Activated T-cell treated with anti-CD3 and anti-CD28 coated beads, Interleukin-2, amount 50 U/mL, for 24 hours (primary cell): ENCODE data around the gene TRABD2B.

ENCODE experiments used
- DNase-seq: peaks from one replicate; pipeline ENCODE4 v3.0.0-alpha.2; 2020
- H3K27ac Mint-ChIP-seq: 2 replicates; pipeline ENCODE4 v1.8.0; 2020; ENCODE audit warnings: mild to moderate bottlenecking, mixed read lengths
- H3K27me3 Mint-ChIP-seq: 2 replicates; pipeline ENCODE4 v1.8.0; 2020; ENCODE audit warnings: mixed read lengths
- H3K36me3 Mint-ChIP-seq: 2 replicates; pipeline ENCODE4 v1.8.0; 2020; ENCODE audit warnings: low read depth, mixed read lengths
- H3K4me1 Mint-ChIP-seq: 2 replicates; pipeline ENCODE4 v1.8.0; 2020; ENCODE audit warnings: low read depth, mixed read lengths
- H3K4me3 Mint-ChIP-seq: 2 replicates; pipeline ENCODE4 v1.8.0; 2020; ENCODE audit warnings: mild to moderate bottlenecking, moderate library complexity, mixed read lengths
- H3K9me3 Mint-ChIP-seq: 2 replicates; pipeline ENCODE4 v1.8.0; 2020; ENCODE audit warnings: mixed read lengths

Gene TRABD2B

GRCh38 chr1:47853852-47854251 is 143.3 kb downstream of the TRABD2B start:
- H3K27me3 Mint-ChIP-seq, result no peaks in the 10 kb centered on the region

GRCh38 chr1:47853059-47853458 is 144.1 kb downstream of the TRABD2B start:
- H3K9me3 Mint-ChIP-seq, result no peaks in the 10 kb centered on the region
- no peaks in the 10 kb centered on the region for H3K36me3 Mint-ChIP-seq
- DNase-seq, result no peak
- no peak overlapping the region for H3K4me3 Mint-ChIP-seq
- no peak overlapping the region for H3K27ac Mint-ChIP-seq
- H3K4me1 Mint-ChIP-seq, result no peaks in the 10 kb centered on the region
- H3K27me3 Mint-ChIP-seq, result no peaks in the 10 kb centered on the region

More at GRCh38 chr1:47853852-47854251, 143.3 kb downstream of the TRABD2B start:
- H3K4me3 Mint-ChIP-seq, result no peak overlapping the region
- no peaks in the 10 kb centered on the region for H3K4me1 Mint-ChIP-seq
- H3K36me3 Mint-ChIP-seq, result no peaks in the 10 kb centered on the region
- no peak overlapping the region for H3K27ac Mint-ChIP-seq
- DNase-seq, result no peak
- no peaks in the 10 kb centered on the region for H3K9me3 Mint-ChIP-seq

DNA sequence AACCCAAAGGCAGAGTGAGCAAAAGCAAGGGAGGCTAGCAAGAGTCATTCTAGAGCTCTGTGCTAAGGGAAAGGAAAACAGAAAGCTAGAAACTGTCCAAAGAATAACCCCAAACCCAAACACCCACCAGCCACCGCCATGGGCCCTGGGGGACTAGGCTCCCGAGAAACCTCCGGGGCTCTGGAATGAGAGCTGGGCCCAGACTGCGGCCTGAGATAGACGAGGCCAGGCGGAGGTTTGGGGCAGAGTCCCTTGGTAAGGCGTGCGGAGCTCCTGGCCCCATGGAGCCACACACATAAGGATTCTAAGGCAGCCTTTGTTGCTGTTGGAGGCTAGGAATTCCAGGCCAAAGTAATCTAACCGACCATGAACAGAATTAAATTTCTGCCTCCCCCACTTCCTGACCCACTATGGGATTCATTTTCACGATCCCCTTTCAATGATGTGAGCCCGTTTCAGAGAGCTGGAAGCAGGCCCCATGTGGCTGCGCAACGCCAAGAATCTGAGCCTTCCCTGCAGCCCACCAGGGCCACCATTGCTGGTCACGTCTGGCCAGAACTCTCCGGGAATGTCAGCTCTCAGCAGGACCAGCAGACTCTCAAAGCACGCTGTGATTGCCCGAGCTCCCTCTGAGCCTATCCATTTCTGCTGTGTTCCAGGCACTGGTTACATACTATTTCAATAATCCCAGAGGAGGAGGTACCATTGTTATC is 145.0 kb downstream of the TRABD2B start:
- no peak overlapping the region for H3K27ac Mint-ChIP-seq
- no peaks in the 10 kb centered on the region for H3K36me3 Mint-ChIP-seq
- no peaks in the 10 kb centered on the region for H3K4me1 Mint-ChIP-seq
- H3K9me3 Mint-ChIP-seq, result no peaks in the 10 kb centered on the region
- no peaks in the 10 kb centered on the region for H3K27me3 Mint-ChIP-seq
- no peak overlapping the region for H3K4me3 Mint-ChIP-seq
- no peak for DNase-seq

- Mint-ChIP-seq H3K36me3 (no peaks in the 10 kb centered on the region), H3K27ac (no peak overlapping the region), H3K4me3 (no peak overlapping the region), H3K27me3 (peaks cover 4% of the 10 kb centered on the region), H3K9me3 (no peaks in the 10 kb centered on the region), H3K4me1 (no peaks in the 10 kb centered on the region)
- no peak for DNase-seq
These were observed 146.7 kb downstream of the TRABD2B start for GRCh38 chr1:47850451-47850850.

DNA sequence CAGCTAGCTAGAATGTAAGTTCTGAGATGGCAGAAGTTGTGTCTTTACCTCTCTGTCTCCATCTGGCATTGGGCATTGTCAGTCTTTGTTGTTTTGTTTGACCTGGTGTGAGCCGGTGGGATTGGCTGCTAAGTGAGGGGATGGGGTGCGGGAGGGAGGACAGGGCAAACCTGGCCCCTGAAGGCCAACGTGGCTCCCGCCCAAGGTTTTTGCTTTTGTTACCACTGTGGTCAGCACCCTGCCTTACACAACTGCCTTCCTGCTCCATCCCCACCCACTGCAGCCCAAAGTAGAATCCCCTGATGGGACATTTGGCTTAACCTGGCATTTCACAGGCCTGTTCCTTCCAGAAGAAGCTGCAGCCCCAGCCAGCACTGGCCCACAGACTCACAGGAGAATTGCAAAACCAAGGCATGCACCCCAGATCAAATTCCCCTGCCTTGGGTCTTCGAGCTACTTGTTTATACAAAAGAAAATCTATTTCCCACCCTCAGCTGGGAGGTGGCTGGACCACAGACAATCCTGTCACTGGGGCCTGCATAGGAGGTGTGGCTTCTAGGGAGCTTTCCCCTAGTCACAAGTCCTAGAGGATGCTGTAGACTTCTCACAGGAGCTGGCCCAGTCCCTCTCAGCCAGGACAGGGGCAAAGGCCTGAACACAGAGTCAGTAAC is 147.5 kb downstream of the TRABD2B start:
- H3K4me1 Mint-ChIP-seq, result no peaks in the 10 kb centered on the region
- peaks cover 4% of the 10 kb centered on the region for H3K27me3 Mint-ChIP-seq
- no peak overlapping the region for H3K27ac Mint-ChIP-seq
- H3K4me3 Mint-ChIP-seq, result no peak overlapping the region
- DNase-seq, result no peak
- H3K36me3 Mint-ChIP-seq, result no peaks in the 10 kb centered on the region
- H3K9me3 Mint-ChIP-seq, result no peaks in the 10 kb centered on the region

DNA sequence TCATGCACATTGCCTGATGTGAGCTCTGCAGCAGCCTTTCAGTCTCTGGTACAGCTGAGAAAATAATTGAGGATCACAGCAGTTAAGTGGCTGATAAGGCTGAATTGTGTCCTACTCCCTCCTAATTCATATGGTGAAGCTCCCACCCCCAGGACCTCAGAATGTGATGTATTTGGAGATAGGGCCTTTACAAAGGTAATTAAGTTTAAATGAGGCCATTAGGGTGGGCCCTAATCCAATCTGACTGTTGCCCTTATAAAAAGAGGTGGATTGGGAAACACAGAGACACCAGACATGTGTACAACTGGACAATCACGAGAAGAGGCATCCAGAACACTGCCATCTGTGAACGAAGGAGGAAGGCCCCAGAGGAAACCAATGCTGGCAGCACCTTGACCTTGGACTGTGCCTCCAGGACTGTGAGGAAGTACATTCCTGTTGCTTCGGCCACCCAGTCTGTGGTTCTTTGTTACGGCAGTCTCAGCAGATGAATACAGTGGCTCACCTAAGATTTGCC is 148.1 kb downstream of the TRABD2B start:
- H3K27me3 Mint-ChIP-seq, result peaks cover 4% of the 10 kb centered on the region
- no peaks in the 10 kb centered on the region for H3K9me3 Mint-ChIP-seq
- H3K36me3 Mint-ChIP-seq, result no peaks in the 10 kb centered on the region
- H3K4me3 Mint-ChIP-seq, result no peak overlapping the region
- DNase-seq, result no peak
- H3K4me1 Mint-ChIP-seq, result no peaks in the 10 kb centered on the region
- H3K27ac Mint-ChIP-seq, result no peak overlapping the region

DNA sequence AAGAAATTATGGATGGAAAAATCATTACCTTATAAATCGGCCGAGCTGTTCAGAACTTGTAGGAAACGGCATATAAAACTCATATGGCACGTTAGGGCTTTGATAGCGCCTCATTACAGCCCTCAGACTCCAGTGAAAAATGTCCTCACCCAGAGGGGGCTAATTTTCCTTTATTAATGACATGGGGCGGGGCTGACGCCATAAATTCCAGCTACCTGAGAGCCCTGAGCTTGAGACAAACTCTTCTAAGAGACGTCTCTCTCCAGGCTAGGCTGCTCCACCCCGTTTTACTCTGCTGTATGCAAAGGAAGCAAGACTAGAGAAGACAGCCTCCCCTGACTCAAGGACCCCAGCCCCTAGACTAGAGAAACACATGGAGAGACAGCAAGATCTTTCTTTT is 149.4 kb downstream of the TRABD2B start:
- Mint-ChIP-seq H3K4me3 (no peak overlapping the region), H3K36me3 (no peaks in the 10 kb centered on the region), H3K9me3 (no peaks in the 10 kb centered on the region), H3K27me3 (peaks cover 11% of the 10 kb centered on the region), H3K27ac (no peak overlapping the region), H3K4me1 (no peaks in the 10 kb centered on the region)
- no peak for DNase-seq

- Mint-ChIP-seq H3K4me3 (no peak overlapping the region), H3K9me3 (no peaks in the 10 kb centered on the region), H3K36me3 (no peaks in the 10 kb centered on the region), H3K4me1 (no peaks in the 10 kb centered on the region), H3K27me3 (peaks cover 13% of the 10 kb centered on the region), H3K27ac (no peak overlapping the region)
- no peak for DNase-seq
These were observed 152.6 kb downstream of the TRABD2B start for GRCh38 chr1:47844558-47844955.

- H3K9me3 Mint-ChIP-seq, result no peaks in the 10 kb centered on the region
- H3K27me3 Mint-ChIP-seq, result peaks cover 13% of the 10 kb centered on the region
- no peaks in the 10 kb centered on the region for H3K4me1 Mint-ChIP-seq
- H3K4me3 Mint-ChIP-seq, result no peak overlapping the region
- no peak for DNase-seq
- no peaks in the 10 kb centered on the region for H3K36me3 Mint-ChIP-seq
- H3K27ac Mint-ChIP-seq, result no peak overlapping the region
These were observed 153.2 kb downstream of the TRABD2B start for GRCh38 chr1:47843781-47844557.

GRCh38 chr1:47843059-47843458 is 154.1 kb downstream of the TRABD2B start:
- Mint-ChIP-seq H3K4me1 (no peaks in the 10 kb centered on the region), H3K36me3 (no peaks in the 10 kb centered on the region), H3K9me3 (no peaks in the 10 kb centered on the region), H3K27me3 (peaks cover 13% of the 10 kb centered on the region), H3K4me3 (no peak overlapping the region), H3K27ac (no peak overlapping the region)
- DNase-seq, result no peak

GRCh38 chr1:47842228-47842919 is 154.8 kb downstream of the TRABD2B start:
- H3K36me3 Mint-ChIP-seq, result no peaks in the 10 kb centered on the region
- peaks cover 14% of the 10 kb centered on the region for H3K27me3 Mint-ChIP-seq
- no peak overlapping the region for H3K27ac Mint-ChIP-seq
- H3K4me1 Mint-ChIP-seq, result no peaks in the 10 kb centered on the region
- no peaks in the 10 kb centered on the region for H3K9me3 Mint-ChIP-seq
- no peak overlapping the region for H3K4me3 Mint-ChIP-seq
- no peak for DNase-seq

GRCh38 chr1:47841356-47841755 is 155.8 kb downstream of the TRABD2B start:
- Mint-ChIP-seq H3K4me1 (no peaks in the 10 kb centered on the region), H3K36me3 (no peaks in the 10 kb centered on the region), H3K27me3 (peaks cover 15% of the 10 kb centered on the region), H3K27ac (no peak overlapping the region), H3K4me3 (no peak overlapping the region), H3K9me3 (no peaks in the 10 kb centered on the region)
- DNase-seq, result no peak

GRCh38 chr1:47840393-47841190 is 156.6 kb downstream of the TRABD2B start:
- H3K27me3 Mint-ChIP-seq, result peaks cover 13% of the 10 kb centered on the region
- no peak overlapping the region for H3K27ac Mint-ChIP-seq
- peaks cover 3% of the 10 kb centered on the region for H3K9me3 Mint-ChIP-seq
- no peaks in the 10 kb centered on the region for H3K4me1 Mint-ChIP-seq
- no peak for DNase-seq
- H3K36me3 Mint-ChIP-seq, result no peaks in the 10 kb centered on the region
- no peak overlapping the region for H3K4me3 Mint-ChIP-seq

GRCh38 chr1:47839433-47839760 is 157.8 kb downstream of the TRABD2B start:
- H3K27me3 Mint-ChIP-seq, result peaks cover 13% of the 10 kb centered on the region

More at GRCh38 chr1:47839433-47839760, 157.8 kb downstream of the TRABD2B start:
- H3K4me1 Mint-ChIP-seq, result no peaks in the 10 kb centered on the region
- peaks cover 8% of the 10 kb centered on the region for H3K9me3 Mint-ChIP-seq
- DNase-seq, result no peak
- no peak overlapping the region for H3K27ac Mint-ChIP-seq
- no peak overlapping the region for H3K4me3 Mint-ChIP-seq
- H3K36me3 Mint-ChIP-seq, result no peaks in the 10 kb centered on the region
